ENCODE data around the gene SLC35C1. TPM values are rescaled to one million over a fixed set of nuclear protein-coding genes. Genes with fewer than 3 reads are reported as not detected.

Gene SLC35C1
- total and polyA plus RNA-seq, 2 donors (not counting 3 experiments of a cell fraction or from before 2014, with no cell fraction given): 8.5 to 19.8 TPM

DNA sequence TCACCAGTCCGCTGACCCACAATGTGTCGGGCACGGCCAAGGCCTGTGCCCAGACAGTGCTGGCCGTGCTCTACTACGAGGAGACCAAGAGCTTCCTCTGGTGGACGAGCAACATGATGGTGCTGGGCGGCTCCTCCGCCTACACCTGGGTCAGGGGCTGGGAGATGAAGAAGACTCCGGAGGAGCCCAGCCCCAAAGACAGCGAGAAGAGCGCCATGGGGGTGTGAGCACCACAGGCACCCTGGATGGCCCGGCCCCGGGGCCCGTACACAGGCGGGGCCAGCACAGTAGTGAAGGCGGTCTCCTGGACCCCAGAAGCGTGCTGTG lies 6.1 kb downstream of the SLC35C1 start:
- DNase-seq (ENCODE audit: low read depth, low spot score) (no peak), FAIRE-seq (no peak)
- BruUV-seq (replicated peaks): no TSS peak
- Histone ChIP-seq H3K4me1 (ENCODE audit: control insufficient read depth, extremely low read depth, insufficient read depth, low read length) (peaks cover 18% of the 10 kb centered on the region), H2AFZ (ENCODE audit: low read depth, low read length) (no peak overlapping the region), H3K79me2 (ENCODE audit: control insufficient read depth, insufficient read depth, low read length) (peaks cover 19% of the 10 kb centered on the region), H4K20me1 (replicated peaks; ENCODE audit: control insufficient read depth, extremely low read depth, insufficient read depth, low read length) (no peaks in the 10 kb centered on the region), H3K27me3 (ENCODE audit: control insufficient read depth in 2 of 2, insufficient read depth in 2 of 2, low read length in 2 of 2) (no peaks in the 10 kb centered on the region), H3K9me3 (replicated peaks; ENCODE audit: control insufficient read depth, insufficient read depth, low read length) (no peaks in the 10 kb centered on the region), H3K9ac (replicated peaks; ENCODE audit: extremely low read depth, insufficient read depth, low read length) (no peak overlapping the region), H3K27ac (ENCODE audit: insufficient read depth, low read depth, low read length) (no peak overlapping the region), H3K9me1 (replicated peaks; ENCODE audit: control insufficient read depth, extremely low read depth, insufficient read depth, low read length) (no peaks in the 10 kb centered on the region), H3K4me3 (replicated peaks in 1 of 3; ENCODE audit: insufficient read depth in 1 of 3, low read depth in 1 of 3, low read length in 3 of 3) (no peak overlapping the region), H3K36me3 (ENCODE audit: control insufficient read depth in 2 of 2, extremely low read depth in 1 of 2, insufficient read depth in 2 of 2, low read length in 2 of 2) (peaks cover 9 to 17% of the 10 kb centered on the region in 2 experiments), H3K4me2 (ENCODE audit: insufficient read depth, low read length) (no peak overlapping the region)
- intact Hi-C loops (cut with micrococcal nuclease): no loop called here
- dilution Hi-C loops (cut with MboI; ENCODE audit: extremely low pct_ligation_motif_present, low sequenced_read_pairs): no loop called here
- ChIA-PET POLR2A (no interaction called here), CTCF (no interaction called here)
- no peak for TF ChIP-seq EZH2 (IDR thresholded peaks at IDR 0.05; ENCODE audit: borderline replicate concordance, low read depth, low read length, severe bottlenecking)
- TF ChIP-seq, protein P1, sequence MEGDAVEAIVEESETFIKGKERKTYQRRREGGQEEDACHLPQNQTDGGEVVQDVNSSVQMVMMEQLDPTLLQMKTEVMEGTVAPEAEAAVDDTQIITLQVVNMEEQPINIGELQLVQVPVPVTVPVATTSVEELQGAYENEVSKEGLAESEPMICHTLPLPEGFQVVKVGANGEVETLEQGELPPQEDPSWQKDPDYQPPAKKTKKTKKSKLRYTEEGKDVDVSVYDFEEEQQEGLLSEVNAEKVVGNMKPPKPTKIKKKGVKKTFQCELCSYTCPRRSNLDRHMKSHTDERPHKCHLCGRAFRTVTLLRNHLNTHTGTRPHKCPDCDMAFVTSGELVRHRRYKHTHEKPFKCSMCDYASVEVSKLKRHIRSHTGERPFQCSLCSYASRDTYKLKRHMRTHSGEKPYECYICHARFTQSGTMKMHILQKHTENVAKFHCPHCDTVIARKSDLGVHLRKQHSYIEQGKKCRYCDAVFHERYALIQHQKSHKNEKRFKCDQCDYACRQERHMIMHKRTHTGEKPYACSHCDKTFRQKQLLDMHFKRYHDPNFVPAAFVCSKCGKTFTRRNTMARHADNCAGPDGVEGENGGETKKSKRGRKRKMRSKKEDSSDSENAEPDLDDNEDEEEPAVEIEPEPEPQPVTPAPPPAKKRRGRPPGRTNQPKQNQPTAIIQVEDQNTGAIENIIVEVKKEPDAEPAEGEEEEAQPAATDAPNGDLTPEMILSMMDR (IDR thresholded peaks at IDR 0.05; ENCODE audit: extremely low read depth in 1 of 2, insufficient read depth in 1 of 2, low read depth in 1 of 2, low read length in 2 of 2): no peak
- no peak for TF ChIP-seq MYC (IDR thresholded peaks at IDR 0.05; ENCODE audit: low read depth, low read length)

DNA sequence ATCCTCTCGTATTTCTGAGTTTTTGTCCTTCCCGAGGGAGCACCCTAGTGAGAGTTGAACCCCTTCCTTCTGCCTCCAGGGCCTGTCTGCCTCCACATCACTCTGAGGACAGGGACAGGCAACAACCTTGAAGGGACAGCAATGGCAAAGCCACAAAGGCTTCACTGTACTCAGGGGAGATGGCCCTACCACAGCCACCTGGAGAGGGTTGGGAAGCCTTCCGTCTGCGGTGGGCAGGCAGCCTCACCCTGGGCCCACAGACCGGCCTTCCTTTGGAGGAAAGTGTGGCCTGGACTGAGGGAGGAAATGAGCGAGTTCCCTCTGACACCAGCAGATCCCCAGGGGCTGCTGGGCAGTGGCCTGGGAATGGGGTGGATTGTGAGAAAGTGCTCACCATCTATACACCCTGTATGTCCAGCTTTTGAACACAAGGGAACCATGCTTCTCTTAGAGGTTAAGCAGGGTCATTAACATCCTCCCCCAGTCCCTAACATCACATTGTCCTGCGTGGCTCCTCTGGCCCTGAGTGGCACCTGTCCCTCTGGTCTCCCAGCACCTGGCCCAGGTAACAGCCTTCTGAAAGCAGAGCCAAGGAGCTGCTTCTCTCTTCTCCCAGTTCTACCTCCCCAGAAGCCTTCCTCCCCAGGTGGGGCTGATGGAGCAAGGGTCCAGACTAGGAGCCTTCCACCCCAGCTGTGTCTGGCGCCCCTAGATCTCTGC lies 6.8 kb downstream of the SLC35C1 start:
- DNase-seq (ENCODE audit: low read depth, low spot score) (no peak), FAIRE-seq (no peak)
- no peak overlapping the region for H3K9ac ChIP-seq (replicated peaks; ENCODE audit: extremely low read depth, insufficient read depth, low read length)
- H3K9me3 ChIP-seq (replicated peaks; ENCODE audit: control insufficient read depth, insufficient read depth, low read length): no peaks in the 10 kb centered on the region
- H3K4me2 ChIP-seq (ENCODE audit: insufficient read depth, low read length): no peak overlapping the region
- POLR2A ChIA-PET: no interaction called here
- H3K4me1 ChIP-seq (ENCODE audit: control insufficient read depth, extremely low read depth, insufficient read depth, low read length): peaks cover 12% of the 10 kb centered on the region
- BruUV-seq (replicated peaks): no TSS peak
- no peaks in the 10 kb centered on the region for H3K27me3 ChIP-seq (ENCODE audit: control insufficient read depth in 2 of 2, insufficient read depth in 2 of 2, low read length in 2 of 2)
- peaks cover 12% of the 10 kb centered on the region for H3K79me2 ChIP-seq (ENCODE audit: control insufficient read depth, insufficient read depth, low read length)
- no peak overlapping the region for H3K27ac ChIP-seq (ENCODE audit: insufficient read depth, low read depth, low read length)
- TF ChIP-seq FOS (IDR thresholded peaks at IDR 0.05; ENCODE audit: borderline replicate concordance, insufficient read depth, low read length) (no peak), EZH2 (IDR thresholded peaks at IDR 0.05; ENCODE audit: borderline replicate concordance, low read depth, low read length, severe bottlenecking) (no peak)
- CTCF ChIA-PET: interaction anchor here (1.8 kb wide), 1 partner anchor 40 kb away, joined by 6 read pairs; no protein-coding TSS in a partner anchor
- no peaks in the 10 kb centered on the region for H4K20me1 ChIP-seq (replicated peaks; ENCODE audit: control insufficient read depth, extremely low read depth, insufficient read depth, low read length)
- intact Hi-C loops (cut with micrococcal nuclease) (no loop called here), dilution Hi-C loops (cut with MboI; ENCODE audit: extremely low pct_ligation_motif_present, low sequenced_read_pairs) (no loop called here)
- no peak overlapping the region for H2AFZ ChIP-seq (ENCODE audit: low read depth, low read length)
- no peaks in the 10 kb centered on the region for H3K9me1 ChIP-seq (replicated peaks; ENCODE audit: control insufficient read depth, extremely low read depth, insufficient read depth, low read length)
- no peak overlapping the region for H3K4me3 ChIP-seq (replicated peaks in 1 of 3; ENCODE audit: insufficient read depth in 1 of 3, low read depth in 1 of 3, low read length in 3 of 3)
- H3K36me3 ChIP-seq (ENCODE audit: control insufficient read depth in 2 of 2, extremely low read depth in 1 of 2, insufficient read depth in 2 of 2, low read length in 2 of 2): peaks cover 9 to 17% of the 10 kb centered on the region in 2 experiments
